Skin epidermis (tissue), 12 donors: Measurements from ENCODE around the gene SGO2.
"Not testable (repeated sequence)": the region's sequence is repeated elsewhere in the genome, so short reads cannot be mapped to it uniquely, and the experiment has no call there.

Source experiments
- H3K27ac ChIP-seq, 21 experiments: fragments of 200-600 bp; sonication (generic) in 11 of 21; one replicate each; pipeline ENCODE4 v1.5.0; 2020; ENCODE audit warnings: mild to moderate bottlenecking in 3 of 21, inconsistent platforms in 2 of 21, moderate library complexity in 2 of 21
- H3K4me3 ChIP-seq, 7 experiments: fragments of 200-600 bp; sonication (generic) in 2 of 7; one replicate each; pipeline ENCODE4 v1.5.0; 2020; ENCODE audit warnings: inconsistent platforms in 2 of 7, mild to moderate bottlenecking in 2 of 7, moderate library complexity in 1 of 7

SGO2 gene

DNA sequence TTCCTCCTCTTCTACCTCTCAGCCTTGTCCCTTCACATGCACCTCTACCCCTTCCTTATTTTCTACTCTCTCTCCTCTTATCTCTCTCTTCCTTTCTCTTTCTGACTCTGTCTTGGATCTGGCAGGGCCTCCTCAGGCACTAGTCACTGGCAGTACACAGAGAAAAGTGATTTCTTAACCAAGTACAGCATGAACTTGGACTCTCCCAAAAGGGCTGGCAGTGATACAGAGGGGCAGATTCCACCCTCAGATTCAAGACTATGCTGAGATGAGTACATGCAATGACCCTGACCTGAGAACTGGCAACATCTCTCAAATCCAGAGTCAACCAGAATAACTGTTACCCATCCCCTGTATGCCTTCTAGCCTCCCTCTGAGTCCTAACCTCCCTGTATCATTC, 64.1 kb downstream of the SGO2 start:
- peak overlapping the region in 2 of 21 experiments; percentile 5 to 39 for H3K27ac ChIP-seq
- no peak overlapping the region for H3K4me3 ChIP-seq

DNA sequence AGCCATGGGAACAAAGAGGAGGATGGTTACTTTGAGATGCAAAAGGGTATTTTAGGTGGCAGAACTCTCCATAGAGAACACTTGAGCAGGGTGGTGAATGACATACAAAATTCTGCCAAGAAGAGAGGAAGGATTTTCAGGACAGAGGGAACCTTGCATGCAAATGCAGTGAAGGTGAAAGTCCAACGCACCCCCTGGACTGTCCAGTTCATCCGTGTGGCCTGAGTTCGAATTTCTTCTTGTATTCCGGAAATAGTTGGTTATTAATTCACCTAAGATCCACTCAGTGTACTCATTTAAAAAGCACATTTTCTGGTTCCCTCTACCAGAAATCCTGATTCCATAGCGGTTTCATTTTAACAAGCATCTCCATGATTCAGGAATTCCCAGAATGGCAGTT, 65.3 kb downstream of the SGO2 start:
- Histone ChIP-seq H3K4me3 (no peak overlapping the region), H3K27ac (no peak overlapping the region)

DNA sequence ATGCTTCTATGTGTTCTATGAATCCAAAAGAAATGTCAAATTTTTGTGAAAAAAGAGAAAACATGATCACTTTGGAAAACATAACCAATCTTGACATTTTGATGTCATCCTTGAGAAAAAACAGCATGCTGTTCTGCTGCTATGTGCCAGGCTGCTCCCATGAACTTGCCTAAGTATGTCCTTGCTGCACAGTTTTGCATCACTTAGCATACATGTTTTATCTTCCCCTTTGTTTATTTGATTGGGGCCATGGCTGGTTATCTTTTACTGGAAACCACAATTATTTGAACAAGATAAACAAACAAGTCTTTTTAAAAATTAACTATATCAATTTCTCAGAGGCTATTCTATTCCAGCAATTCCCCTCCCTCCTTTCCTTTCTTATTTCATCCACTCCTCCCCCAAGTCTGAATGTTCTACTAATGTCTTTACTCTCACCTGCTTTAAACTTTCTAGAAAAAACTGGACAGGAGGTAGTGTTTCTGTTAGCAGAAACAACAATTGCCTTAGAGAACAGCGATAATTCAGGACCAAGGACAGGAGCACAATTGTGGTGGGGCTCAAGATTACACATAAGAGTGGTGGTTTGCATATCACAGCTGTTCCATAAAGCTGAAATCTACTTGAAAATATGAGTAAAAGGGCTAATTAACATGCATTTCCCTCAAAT, 66.5 kb downstream of the SGO2 start:
- H3K27ac ChIP-seq = no peak overlapping the region

DNA sequence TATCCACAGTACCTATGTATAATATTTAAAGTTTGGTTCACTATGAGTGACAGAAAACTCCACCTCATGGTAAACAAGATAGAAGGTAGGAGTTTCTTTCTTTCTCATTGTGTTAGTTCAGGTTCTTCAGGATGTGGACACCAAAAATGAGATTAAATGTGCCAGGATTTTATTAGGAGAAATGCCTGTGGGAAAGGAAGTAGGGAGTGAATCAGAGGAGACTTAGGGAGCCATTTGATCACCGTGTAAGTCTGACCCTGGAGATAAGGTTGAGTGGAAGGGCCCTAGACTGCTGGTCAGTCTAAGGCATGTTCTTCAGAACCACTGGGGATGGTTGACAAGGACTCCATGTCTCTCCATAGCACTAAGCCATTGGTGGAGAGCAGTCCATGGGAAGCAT, 67.9 kb downstream of the SGO2 start:
- Histone ChIP-seq H3K4me3 (no peak overlapping the region), H3K27ac (no peak overlapping the region)

More for the DNA sequence above, 66.5 kb downstream of the SGO2 start:
- no peak overlapping the region for H3K4me3 ChIP-seq

DNA sequence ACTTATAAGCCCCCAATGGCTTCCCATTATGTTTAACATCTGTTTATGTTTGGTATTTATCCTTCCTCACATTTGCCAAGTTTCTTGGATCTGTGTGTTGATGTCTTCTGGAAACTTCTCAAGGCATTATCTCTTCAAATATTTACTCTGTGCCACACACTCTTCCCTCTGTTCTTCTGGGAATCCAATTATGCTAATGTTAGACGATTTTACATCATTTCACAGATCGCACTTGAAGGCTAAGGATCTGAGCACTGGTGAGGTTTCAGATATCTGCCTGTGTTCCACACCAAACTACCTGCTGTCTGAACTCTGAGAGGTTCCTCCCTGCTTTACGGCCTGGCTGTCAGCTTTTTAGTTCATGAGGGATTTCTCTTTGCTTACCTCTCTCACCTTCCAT, 69.9 kb downstream of the SGO2 start:
- no peak overlapping the region for H3K4me3 ChIP-seq
- H3K27ac ChIP-seq = no peak overlapping the region

DNA sequence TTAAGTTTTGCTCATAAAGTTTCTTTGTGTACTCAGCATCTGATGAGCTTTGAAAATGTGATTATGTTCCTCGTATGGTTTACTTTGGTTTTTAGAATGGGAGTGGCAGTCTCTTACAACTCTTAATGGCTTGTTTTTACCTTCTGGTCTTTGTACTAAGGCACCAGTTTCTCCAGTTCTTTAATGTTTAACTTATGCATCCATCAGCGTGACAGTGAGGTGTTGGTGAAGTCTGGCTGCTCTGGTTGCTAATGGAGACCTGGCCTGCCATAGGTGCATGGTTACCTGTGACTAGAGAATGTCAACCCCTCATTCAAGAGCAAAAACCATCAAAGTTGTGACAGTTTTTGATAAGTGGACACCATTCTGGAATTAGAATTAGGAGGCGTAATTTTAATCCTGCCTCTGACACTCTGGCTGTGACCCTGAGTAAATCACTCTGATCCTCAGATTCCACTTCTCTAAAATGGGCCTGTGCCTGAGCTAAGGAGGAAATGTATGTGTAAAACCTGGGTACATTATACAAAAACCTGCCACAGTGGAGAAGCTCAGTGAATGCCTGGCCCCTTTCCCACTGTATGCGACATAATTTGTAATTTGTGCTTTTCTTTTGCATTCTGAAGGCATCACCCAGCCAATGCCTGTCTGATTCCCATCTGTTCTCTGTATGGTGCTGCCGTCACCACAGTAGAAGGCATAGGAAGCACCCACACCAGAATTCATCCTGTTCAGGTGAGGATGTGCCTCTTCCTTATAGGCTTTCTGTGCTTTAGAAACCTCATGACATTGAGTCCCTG, 71.0 kb downstream of the SGO2 start:
- Histone ChIP-seq H3K27ac (no peak overlapping the region), H3K4me3 (no peak overlapping the region)

DNA sequence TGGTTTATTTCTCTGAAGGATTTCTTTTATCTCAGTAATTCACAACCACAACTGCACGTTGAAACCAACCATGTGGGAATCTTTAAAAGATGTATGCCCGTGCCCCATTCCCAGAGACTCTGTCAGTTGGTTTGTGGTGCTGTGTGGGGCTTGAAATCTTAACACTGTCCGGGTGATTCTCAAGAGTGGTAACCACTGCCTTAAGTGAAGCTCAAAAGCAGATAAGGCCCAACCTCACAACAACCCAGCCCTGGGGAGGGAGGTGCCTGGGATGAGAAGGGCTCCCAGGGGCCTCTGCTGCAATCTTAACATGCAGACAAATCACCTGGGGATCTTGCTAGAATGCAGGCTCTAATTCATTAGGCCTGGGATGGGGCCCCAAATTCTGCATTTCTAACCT, 73.2 kb downstream of the SGO2 start:
- no peak overlapping the region for H3K27ac ChIP-seq
- H3K4me3 ChIP-seq = no peak overlapping the region

DNA sequence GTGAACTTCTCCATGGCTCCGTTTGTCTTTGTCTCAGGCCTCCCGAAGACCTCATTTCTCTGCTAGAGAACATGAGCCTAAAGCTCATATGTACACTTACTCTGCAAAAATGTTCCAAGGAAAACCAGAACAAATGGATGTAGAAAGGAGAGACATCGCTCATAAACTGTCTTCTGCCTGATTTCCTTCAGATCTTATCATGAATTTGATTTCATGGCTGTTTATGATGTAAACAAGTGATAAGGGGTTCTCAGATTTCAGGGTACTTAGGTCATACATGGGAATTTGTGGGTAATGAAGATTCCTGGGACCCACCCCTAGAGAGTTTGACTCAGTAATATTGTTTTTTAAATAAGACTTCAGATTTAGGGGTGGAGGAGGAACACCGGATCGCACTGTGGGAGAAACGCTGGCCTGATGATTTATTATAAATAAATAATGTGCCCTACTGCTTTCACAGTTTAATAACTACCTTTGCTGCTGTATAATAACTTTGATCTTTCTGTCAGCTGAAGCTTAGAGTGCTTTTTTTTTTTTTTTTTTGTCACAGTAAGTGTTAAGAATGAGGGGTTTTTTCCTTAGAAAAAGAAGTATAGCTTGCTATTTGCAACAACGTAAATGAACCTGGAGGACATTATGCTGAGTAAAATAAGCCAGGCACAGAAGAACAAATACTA, 74.7 kb downstream of the SGO2 start:
- no peak overlapping the region for H3K4me3 ChIP-seq
- H3K27ac ChIP-seq = no peak overlapping the region

DNA sequence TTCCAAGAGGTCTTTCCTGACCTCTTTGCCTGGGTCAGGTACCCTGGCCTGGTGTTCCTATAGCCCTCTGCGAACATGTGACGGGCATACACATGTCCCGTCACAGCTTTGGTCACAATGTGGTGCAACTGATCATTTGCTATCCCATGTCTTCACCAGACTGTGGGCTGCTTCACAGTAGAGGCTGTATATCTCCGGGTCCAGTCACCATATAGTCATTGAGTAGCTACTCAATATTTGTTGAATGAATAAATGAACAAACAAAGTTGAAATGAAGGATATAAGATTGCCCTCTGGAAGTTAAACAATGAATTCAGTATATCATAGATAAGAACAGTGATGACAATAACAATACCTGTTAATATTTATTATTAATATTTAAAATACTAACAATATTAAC, 76.6 kb downstream of the SGO2 start:
- Histone ChIP-seq H3K27ac (no peak overlapping the region), H3K4me3 (no peak overlapping the region)

DNA sequence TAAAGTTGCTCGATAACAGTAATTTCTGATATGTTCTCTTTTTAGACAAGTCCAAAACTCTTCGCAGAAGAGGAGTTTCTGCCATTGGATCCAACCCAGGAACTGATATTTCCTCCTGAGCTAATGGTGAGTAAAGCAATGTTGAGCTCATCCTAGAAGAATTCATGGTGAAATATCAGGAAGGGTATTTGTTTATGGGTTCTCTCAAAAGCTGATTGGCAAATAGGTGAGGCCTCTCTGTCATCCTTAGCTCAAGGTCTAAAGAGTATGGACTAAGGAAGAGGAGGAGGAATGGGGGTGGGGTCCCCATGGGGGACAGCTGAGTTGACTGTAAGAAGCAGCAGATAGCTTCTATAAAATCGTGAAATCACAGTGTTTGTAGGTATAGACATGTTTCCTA, 78.0 kb downstream of the SGO2 start:
- H3K27ac ChIP-seq = no peak overlapping the region
- H3K4me3 ChIP-seq = no peak overlapping the region

DNA sequence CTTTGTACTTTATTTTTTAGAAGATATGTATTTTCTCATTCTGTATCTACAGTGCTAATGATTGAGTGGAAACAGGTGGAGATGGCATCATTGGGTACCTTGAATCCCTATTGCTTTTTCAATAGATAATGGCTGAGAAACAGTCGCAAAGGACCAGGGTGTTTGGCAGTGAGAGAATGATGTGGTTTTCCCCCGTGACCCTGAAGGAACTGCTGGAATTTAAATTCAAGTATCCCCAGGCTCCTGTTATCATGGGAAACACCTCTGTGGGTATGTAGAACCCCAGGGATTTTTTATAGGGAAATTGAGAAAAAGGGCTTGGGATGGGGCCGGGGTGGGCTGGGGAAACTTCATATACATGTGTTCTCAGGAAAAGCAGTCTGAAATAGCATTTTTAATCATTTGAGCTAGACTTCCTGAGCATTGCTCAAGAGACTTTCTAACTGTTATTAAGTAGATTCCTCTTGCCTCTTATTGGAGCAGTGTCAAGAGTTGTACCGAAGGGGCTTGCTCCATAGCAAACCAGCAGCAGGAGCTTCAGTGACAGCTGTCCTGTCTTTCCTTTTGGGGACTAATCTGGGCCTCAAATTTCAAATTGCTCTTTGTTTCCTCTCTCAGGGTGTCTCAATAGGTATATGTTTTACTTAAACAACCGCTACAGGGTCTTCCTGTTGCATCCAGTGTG, 78.7 kb downstream of the SGO2 start:
- peak overlapping the region in 1 of 21 experiments; percentile 7 for H3K27ac ChIP-seq

DNA sequence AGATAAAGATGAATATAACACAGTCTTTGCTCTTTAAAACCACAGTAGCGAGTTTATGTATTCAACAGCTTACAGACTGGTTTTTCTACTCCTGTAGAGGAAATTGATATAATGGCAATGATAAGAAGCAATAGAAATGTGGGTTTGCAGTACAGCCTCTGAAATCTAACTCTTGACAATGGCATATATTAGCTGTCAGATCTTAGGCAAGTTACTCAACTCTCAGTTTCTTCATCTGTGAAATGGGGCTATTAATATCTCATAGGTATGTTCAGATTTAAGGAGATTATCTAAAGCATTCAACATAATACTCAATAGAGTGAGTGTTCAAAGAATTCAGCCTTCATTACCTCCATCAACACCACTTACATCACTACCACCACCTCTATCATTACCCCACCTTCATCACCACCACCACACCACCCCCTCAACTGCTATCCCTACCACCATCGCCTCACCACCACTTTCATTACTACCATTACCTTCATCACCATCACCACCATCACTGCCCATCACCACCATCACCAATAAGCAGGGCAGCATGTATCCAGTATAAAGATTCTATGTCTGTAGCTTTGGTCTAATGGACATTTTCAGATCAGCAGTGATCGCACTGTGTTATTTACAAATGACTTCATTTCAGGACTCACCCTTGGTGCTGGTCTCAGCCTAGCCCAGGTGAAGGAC, 82.5 kb downstream of the SGO2 start:
- no peak overlapping the region for H3K4me3 ChIP-seq
- peak overlapping the region in 5 of 21 experiments; percentile 4 to 45 (median 26) for H3K27ac ChIP-seq

More for the DNA sequence above, 78.7 kb downstream of the SGO2 start:
- no peak overlapping the region for H3K4me3 ChIP-seq

DNA sequence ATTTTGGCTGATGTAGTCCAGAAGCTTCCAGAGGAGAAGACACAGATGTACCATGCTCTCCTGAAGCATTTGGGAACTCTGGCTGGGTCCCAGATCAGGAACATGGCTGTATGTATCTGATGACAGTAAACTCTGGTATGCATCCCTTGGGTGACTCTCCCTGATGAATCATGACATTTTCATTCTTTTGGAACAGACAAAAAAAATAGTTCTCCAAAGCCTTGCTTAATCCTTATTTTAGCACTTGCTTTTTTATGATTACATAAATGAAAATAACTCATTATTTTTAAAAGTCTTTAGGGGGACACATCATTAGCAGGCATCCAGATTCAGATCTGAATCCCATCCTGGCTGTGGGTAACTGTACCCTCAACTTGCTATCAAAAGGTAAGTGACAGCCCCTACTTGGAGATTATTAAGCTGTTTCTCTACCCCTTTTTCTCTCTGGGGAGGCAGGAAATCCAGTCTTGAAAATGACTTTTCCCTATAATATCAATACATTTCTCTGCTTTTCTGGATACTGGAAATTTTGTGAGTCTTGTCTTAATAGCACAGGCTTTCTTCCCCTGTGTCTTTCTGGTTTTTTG, 83.1 kb downstream of the SGO2 start:
- Histone ChIP-seq H3K4me3 (no peak overlapping the region), H3K27ac (peak overlapping the region in 5 of 21 experiments; percentile 4 to 44 (median 24))

DNA sequence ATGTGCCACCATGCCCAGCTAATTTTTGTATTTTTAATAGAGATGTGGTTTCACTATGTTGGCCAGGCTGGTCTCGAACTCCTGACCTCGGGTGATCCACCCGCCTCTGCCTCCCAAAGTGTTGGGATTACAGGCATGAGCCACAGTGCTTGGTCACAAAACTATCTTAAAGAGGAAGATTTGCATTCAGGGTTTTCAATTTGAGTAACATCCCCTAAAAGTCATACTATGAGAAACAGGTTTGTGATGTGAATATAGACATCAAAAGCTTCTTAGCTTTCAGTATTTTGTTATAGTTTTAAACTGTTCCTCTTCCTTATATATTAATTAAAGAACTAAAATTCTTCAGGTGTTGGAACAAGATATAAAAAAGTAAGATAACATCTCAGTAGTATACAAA, 84.2 kb downstream of the SGO2 start:
- not testable (repeated sequence) for H3K4me3 ChIP-seq
- peak overlapping the region in 1 of 21 experiments; percentile 24 for H3K27ac ChIP-seq

DNA sequence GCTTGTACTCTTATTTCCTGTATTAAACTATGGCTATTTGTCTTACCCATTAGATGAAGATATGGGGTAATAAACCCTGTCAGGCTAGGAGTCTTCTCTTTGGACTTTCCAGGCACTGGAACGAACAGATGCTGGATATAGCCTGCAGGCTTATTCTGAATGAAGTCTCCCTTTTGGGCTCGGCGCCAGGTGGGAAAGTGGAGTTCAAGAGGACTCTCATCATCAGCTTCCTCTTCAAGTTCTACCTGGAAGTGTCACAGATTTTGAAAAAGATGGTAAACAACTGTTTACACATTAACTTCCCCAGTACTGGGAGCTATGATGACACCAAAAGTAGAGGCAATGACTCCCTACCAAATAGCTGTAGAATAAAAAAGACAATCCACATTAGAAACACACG, 87.7 kb downstream of the SGO2 start:
- Histone ChIP-seq H3K4me3 (no peak overlapping the region), H3K27ac (no peak overlapping the region)

DNA sequence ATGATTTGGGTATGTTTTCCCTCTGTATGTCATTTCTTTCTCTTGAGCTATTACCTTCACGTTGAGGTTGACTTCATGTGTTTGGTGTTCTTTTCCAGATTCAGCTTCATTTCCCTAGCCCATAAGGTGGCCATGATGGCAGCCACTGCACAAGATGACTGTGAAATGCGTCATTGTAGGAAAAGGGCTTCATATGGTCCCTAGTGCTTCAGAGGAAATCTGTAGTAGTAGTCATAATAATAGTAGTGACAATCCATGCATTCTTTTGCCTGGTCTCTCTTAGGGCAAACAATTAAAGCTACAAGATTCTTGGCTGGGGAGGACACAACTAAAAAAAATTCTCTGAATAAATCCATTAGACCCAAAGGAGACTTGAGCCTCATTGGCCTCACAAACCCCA, 88.2 kb downstream of the SGO2 start:
- Histone ChIP-seq H3K4me3 (no peak overlapping the region), H3K27ac (no peak overlapping the region)

DNA sequence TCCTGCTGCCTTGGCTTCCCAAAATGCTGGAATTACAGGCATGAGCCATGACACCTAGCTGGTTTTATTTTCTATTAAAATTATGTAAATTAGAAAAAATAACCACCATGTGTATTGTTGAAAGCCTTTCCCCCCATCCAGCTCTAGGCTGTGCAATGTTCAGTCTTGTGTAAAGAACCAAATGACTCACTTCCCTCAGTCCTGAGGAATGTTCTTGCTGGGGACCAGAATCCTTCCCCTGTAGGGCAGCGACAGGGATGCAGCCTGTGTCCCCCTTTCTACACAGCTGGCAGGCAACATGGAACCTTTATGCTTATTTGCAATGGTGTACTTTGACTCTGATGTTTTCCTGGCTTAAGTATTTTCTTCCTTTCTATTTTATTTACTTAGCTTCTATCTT, 89.2 kb downstream of the SGO2 start:
- Histone ChIP-seq H3K4me3 (no peak overlapping the region), H3K27ac (no peak overlapping the region)

DNA sequence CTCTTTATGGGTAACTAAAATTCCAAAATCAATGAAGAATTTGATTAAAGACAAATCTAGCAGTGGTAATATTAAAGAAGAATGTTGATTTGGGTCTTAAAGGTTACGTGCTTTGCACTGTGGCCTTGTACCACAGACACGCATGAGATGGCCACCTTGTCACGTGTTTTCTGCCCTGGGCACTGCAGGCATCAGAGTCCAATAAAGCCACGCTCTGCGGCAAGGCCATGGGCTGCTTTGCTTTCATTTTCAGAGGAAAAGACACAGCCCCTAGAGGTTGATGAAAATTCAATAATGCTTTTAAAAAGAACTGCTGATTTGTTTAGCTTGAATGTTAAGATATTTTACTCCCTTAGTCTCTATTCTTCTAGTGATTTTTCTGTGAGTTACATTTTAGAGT, 90.2 kb downstream of the SGO2 start:
- peak overlapping the region in 5 of 21 experiments; percentile 4 to 54 (median 25) for H3K27ac ChIP-seq
- no peak overlapping the region for H3K4me3 ChIP-seq

DNA sequence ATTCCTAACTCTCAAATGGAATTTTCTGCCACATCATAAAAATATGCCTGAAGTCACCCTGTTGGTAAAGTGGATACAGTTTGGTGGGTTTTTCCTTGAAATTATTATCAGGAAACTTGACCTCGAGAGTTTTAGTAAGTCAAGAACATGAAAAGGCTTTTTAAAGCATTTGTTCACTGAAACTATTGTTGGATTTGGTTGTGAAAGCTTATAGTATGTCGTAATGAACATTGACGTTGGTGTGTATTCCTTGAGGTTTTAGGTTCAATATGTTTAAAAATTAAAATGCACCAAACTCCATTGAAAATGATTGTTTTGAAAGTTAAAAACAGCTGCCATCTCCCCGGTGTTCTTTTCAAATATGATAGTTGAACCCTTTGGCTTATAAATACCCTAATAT, 90.6 kb downstream of the SGO2 start:
- peak overlapping the region in 5 of 21 experiments; percentile 4 to 54 (median 25) for H3K27ac ChIP-seq
- H3K4me3 ChIP-seq = no peak overlapping the region
